C4-2B (cell line): ENCODE measurements around the gene PPP1R13B.

Experiments used
- CTCF ChIP-seq: fragments of 450-650 bp; conservative IDR thresholded peaks from 2 replicates; pipeline ENCODE4 v1.5.1; 2017; ENCODE audit warnings: mild to moderate bottlenecking
- ZFX ChIP-seq: fragments of 450-650 bp; IDR thresholded peaks from 2 replicates; pipeline ENCODE4 v1.6.1; 2017

- TF ChIP-seq CTCF, result no peak
- TF ChIP-seq ZFX, result no peak
These were observed 65.0 kb downstream of the PPP1R13B start for GRCh38 chr14:103782376-103782775.
